Testis (tissue), 2 donors: ENCODE data around the gene CPAMD8.

Experiments
- CTCF ChIP-seq, 3 experiments: fragments of 450-650 bp in 2 of 3; fragments of 200-600 bp in 1 of 3; sonication (generic) in 1 of 3; IDR thresholded peaks; one replicate each; pipeline ENCODE4 v1.5.1; 2016 to 2019; ENCODE audit warnings: antibody characterized with exemption in 3 of 3, mild to moderate bottlenecking in 2 of 3, moderate library complexity in 1 of 3
- POLR2A ChIP-seq: fragments of 450-650 bp; IDR thresholded peaks from one replicate; pipeline ENCODE4 v1.6.1; 2017; ENCODE audit warnings: antibody characterized with exemption, mild to moderate bottlenecking, moderate library complexity

- TF ChIP-seq CTCF (IDR thresholded peaks at IDR 0.05) = no peak
- no peak for TF ChIP-seq POLR2A
These were observed 47.4 kb upstream of the CPAMD8 start for GRCh38 chr19:17073869-17074633.
